Erythroblast (primary cell): ENCODE results near the gene LIPE.

ENCODE experiments used
- GATA1 ChIP-seq: IDR thresholded peaks from 2 replicates; pipeline ENCODE4 v1.6.1; 2011; ENCODE audit warnings: low read depth, mild to moderate bottlenecking, control low read depth, low read length, moderate library complexity
- POLR2A ChIP-seq: IDR thresholded peaks from 2 replicates; pipeline ENCODE4 v1.6.1; 2011; ENCODE audit warnings: mild to moderate bottlenecking, low read length

GRCh38 chr19:42466521-42467182 is 39.5 kb upstream of the LIPE start:
- TF ChIP-seq POLR2A (no peak), GATA1 (no peak)
